Measurements from ENCODE around the gene SHOC2.

The SHOC2 gene

GRCh38 chr10:110965216-110965615 is 45.8 kb downstream of the SHOC2 start:
- in situ Hi-C loops (cut with HindIII; ENCODE audit: low sequenced_read_pairs) = no loop called here
- TF ChIP-seq, protein P1, sequence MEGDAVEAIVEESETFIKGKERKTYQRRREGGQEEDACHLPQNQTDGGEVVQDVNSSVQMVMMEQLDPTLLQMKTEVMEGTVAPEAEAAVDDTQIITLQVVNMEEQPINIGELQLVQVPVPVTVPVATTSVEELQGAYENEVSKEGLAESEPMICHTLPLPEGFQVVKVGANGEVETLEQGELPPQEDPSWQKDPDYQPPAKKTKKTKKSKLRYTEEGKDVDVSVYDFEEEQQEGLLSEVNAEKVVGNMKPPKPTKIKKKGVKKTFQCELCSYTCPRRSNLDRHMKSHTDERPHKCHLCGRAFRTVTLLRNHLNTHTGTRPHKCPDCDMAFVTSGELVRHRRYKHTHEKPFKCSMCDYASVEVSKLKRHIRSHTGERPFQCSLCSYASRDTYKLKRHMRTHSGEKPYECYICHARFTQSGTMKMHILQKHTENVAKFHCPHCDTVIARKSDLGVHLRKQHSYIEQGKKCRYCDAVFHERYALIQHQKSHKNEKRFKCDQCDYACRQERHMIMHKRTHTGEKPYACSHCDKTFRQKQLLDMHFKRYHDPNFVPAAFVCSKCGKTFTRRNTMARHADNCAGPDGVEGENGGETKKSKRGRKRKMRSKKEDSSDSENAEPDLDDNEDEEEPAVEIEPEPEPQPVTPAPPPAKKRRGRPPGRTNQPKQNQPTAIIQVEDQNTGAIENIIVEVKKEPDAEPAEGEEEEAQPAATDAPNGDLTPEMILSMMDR (IDR thresholded peaks at IDR 0.05; ENCODE audit: low read depth, low read length, missing control alignments) = no peak
- no peak overlapping the region for H3K4me3 ChIP-seq (ENCODE audit: low read depth, low read length)
- no peak for DNase-seq (ENCODE audit: low read depth)

DNA sequence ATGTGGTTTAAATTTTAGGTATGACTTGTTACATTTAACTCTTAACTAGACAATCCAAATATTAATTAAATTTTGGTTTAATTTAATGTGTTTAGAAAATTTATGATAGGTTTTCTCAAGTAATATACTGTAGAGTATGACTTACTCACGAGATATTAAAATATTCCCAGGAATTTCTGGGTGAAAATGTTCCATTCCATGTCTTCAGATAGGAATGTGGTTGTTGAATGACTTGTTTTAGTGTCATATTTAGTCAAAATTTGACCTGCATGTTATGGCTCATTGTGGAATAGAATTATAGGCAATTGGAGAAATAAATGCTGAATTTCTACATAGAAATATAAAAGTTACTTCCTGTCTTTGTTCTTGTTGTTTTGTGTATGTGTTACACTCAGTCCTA is 46.7 kb downstream of the SHOC2 start:
- no peak overlapping the region for H3K4me3 ChIP-seq (ENCODE audit: low read depth, low read length)
- in situ Hi-C loops (cut with HindIII; ENCODE audit: low sequenced_read_pairs) = no loop called here
- TF ChIP-seq, protein P1 (IDR thresholded peaks at IDR 0.05; ENCODE audit: low read depth, low read length, missing control alignments) = no peak
- no peak for DNase-seq (ENCODE audit: low read depth)

DNA sequence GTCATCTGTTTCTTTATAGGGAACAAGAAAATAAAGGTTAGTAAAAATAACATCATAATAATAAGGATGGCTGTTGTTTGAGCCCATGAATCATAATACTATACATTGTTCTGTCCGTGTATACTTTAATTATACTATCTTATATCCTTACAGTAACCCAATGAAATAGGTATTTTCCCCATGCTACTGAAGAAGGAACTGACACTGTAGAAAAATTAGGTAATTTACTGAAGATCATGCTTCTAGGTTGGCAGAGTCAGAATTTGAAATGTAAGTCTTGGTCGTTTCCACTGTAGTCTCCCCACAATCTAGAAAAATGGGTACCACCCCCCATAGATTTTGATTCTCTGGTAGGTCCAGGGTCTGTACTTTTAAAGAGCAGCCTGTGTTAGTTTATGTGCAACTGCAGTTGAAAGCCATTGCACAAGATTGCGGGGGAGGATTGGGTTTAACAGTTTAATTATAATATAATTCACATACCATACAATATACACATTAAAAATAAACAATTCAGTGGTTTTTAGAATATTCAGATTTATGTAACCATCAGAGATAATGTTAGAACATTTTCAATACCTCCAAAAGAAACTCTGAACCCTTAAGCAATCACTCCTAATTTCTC is 47.7 kb downstream of the SHOC2 start:
- no peak overlapping the region for H3K4me3 ChIP-seq (ENCODE audit: low read depth, low read length)
- TF ChIP-seq, protein P1 (IDR thresholded peaks at IDR 0.05; ENCODE audit: low read depth, low read length, missing control alignments) = no peak
- no peak for DNase-seq (ENCODE audit: low read depth)
- in situ Hi-C loops (cut with HindIII; ENCODE audit: low sequenced_read_pairs) = no loop called here

- TF ChIP-seq, protein P1 (IDR thresholded peaks at IDR 0.05; ENCODE audit: low read depth, low read length, missing control alignments) = no peak
- H3K4me3 ChIP-seq (ENCODE audit: low read depth, low read length) = no peak overlapping the region
- no peak for DNase-seq (ENCODE audit: low read depth)
- in situ Hi-C loops (cut with HindIII; ENCODE audit: low sequenced_read_pairs) = no loop called here
These were observed 48.2 kb downstream of the SHOC2 start for GRCh38 chr10:110967645-110968044.

GRCh38 chr10:110969183-110969582 is 49.8 kb downstream of the SHOC2 start:
- TF ChIP-seq, protein P1 (IDR thresholded peaks at IDR 0.05; ENCODE audit: low read depth, low read length, missing control alignments) = no peak
- H3K4me3 ChIP-seq (ENCODE audit: low read depth, low read length) = no peak overlapping the region
- DNase-seq (ENCODE audit: low read depth) = no peak
- in situ Hi-C loops (cut with HindIII; ENCODE audit: low sequenced_read_pairs) = no loop called here

- in situ Hi-C loops (cut with HindIII; ENCODE audit: low sequenced_read_pairs) = no loop called here
- no peak overlapping the region for H3K4me3 ChIP-seq (ENCODE audit: low read depth, low read length)
- TF ChIP-seq, protein P1 (IDR thresholded peaks at IDR 0.05; ENCODE audit: low read depth, low read length, missing control alignments) = no peak
- no peak for DNase-seq (ENCODE audit: low read depth)
These were observed 52.2 kb downstream of the SHOC2 start for GRCh38 chr10:110971638-110972037.

All from astrocyte of the cerebellum (primary cell).